Caki2 (cell line): Measurements from ENCODE around the gene MORF4L1. TPM values are rescaled to one million over a fixed set of nuclear protein-coding genes. Genes with fewer than 3 reads are reported as not detected.
A peak's percentile ranks its signal among the peaks of the same experiment; 100 is the strongest.
"Not testable (repeated sequence)": the region's sequence is repeated elsewhere in the genome, so short reads cannot be mapped to it uniquely, and the experiment has no call there.

ENCODE experiments used
- DNase-seq: peaks from one replicate; pipeline ENCODE4 v3.0.0-alpha.2; 2015; ENCODE audit warnings: low read depth
- in situ Hi-C: cut with HindIII; loops from 2 replicates; pipeline ENCODE4 v1.10.0; 2016; ENCODE audit warnings: low sequenced_read_pairs, low pct_unique_long_range_greater_than_20kb, mixed read lengths
- total RNA-seq: library from RNA; depleted of rRNA; stranded (reverse); fragments of >200 nt; shearing (Covaris generic); gene quantifications from 2 replicates; pipeline ENCODE4 v1.2.3, GENCODE V29; 2014; ENCODE audit warnings: low replicate concordance

The MORF4L1 gene
- total RNA-seq, 1 experiment from 2014 or later, result 373 TPM

- in situ Hi-C loops, result no loop called here
- DNase-seq, result no peak
Observed at GRCh38 chr15:78916088-78916487, 43.4 kb downstream of the MORF4L1 start.

GRCh38 chr15:78917888-78918287 lies 45.2 kb downstream of the MORF4L1 start:
- in situ Hi-C loops, result no loop called here
- DNase-seq, result no peak

DNA sequence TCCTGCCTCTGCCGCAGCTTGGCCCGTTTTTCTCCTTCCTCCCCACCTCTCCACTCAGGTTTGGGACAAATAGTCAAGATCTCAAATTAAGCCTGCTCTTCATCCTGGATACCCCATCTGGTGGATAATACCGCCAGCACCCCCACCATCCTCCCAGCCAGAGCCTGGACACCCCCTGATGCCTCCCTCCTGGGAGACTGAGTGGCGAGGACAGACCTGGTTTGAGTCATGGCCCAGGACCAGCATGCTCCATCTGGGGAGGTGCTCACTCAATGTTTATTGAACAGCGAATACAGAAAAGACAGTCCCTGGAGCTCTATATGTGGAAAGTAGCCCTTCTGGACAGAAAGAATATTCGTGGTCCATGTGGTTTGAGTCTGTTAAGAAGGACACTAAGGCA lies 48.8 kb downstream of the MORF4L1 start:
- in situ Hi-C loops, result no loop called here
- no peak for DNase-seq

GRCh38 chr15:78921940-78922339 lies 49.2 kb downstream of the MORF4L1 start:
- no peak for DNase-seq
- in situ Hi-C loops, result no loop called here

DNA sequence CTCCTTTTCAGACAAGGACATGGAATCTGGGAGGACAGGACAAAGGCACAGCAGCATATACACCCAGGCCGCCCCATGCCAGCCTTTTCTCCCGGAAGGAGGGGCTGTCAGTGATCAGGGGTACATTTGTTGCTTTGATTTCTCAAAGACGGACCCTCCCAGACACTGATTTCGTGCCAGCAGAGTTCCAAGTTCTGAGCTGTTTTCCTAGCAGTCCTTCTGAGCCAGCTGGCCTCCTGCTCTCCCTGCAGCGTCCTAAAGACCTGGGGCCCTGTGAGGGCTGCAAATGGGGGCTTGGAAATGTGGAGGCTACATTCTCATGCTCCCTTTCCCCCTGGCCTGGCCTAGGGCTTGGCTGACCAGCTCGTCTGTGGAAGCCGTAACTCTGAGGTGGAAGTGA lies 49.8 kb downstream of the MORF4L1 start:
- DNase-seq, result no peak
- in situ Hi-C loops, result no loop called here

DNA sequence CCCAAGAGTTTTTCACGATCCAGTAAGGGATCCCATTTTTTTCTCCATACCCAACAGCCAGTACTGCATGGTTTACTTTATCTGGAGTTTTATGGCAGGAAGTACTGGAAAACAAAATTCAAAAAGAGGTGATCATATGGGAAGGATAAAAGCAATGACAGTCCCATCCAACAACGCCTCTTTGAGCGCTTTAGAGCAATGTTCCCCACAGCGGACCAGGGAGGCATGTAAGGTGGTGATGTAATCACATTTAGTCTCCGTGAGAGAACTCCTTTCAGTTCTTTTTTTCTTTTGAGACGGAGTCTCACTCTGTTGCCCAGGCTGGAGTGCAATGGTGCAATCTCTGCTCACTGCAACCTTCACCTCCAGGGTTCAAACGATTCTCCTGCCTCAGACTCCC lies 50.3 kb downstream of the MORF4L1 start:
- no peak for DNase-seq
- in situ Hi-C loops, result no loop called here

DNA sequence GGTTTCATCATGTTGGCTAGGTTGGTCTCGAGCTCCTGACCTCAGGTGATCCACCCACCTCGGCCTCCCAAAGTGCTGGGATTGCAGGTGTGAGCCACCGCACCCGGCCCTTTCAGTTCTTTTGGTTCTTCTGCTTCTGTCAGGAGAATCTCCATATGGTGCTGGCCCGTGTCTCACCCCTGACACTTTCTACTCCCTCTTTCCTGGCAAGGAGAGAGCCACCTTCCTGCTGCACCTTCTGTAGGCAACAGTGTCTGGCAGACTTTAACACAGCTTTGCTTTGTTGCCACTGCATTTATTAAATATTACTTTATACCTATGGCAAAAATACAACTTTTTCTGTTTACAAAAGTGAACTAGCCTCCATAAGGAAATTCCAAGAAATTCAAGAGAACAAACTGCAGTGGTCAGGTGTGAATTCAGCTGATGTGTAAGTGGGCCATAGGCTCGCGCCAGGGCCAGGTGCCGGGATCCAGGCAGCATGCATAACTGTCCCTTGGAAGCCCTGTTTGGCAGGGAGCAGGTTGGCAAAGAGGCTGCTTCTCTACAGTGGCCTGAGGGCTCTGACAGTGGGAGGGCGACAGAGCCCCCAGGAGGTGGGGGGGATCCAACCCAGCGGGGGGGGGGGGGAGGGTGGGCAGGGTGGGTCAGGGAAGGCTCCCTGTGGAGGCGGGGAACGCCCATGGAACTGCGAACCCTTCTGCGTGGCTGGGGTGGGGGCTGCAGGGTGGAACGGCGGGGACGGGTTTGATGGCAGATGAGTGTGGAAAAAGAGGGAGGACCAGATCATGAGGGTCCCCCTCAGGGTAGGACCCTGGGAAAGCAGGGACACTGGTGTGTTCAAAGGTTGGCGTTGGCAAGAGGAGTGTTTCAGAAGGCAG lies 51.0 kb downstream of the MORF4L1 start:
- DNase-seq, result no peak
- in situ Hi-C loops, result no loop called here

DNA sequence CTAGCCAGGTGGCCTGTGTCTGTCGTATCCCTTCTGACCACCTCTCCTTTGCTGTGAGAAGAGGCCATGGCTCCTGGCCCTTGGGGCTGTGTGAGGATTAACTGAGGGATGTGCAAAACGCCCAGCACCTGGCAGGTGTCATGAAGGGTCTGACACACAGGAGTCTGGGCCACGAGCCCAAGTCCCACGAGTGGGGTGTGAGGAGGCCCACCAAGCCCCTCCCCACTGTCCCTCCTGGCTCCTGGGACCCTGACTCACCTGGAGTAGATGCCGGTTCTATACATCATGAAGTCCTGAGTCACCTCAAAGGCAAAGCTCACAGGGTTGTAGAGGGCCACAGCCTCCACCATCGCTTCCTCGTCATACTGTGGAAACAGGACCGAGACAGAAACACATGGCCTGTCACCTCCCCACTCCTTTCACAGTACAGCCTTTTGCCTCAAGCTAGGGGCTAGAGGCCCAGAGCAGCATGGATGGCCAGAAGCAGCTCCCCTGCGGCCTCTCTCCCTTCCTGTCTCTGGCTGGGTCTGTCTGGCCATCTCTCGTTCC lies 52.5 kb downstream of the MORF4L1 start:
- DNase-seq, result no peak
- in situ Hi-C loops, result no loop called here

GRCh38 chr15:78925956-78926743 lies 53.5 kb downstream of the MORF4L1 start:
- DNase-seq, result no peak
- in situ Hi-C loops, result no loop called here

DNA sequence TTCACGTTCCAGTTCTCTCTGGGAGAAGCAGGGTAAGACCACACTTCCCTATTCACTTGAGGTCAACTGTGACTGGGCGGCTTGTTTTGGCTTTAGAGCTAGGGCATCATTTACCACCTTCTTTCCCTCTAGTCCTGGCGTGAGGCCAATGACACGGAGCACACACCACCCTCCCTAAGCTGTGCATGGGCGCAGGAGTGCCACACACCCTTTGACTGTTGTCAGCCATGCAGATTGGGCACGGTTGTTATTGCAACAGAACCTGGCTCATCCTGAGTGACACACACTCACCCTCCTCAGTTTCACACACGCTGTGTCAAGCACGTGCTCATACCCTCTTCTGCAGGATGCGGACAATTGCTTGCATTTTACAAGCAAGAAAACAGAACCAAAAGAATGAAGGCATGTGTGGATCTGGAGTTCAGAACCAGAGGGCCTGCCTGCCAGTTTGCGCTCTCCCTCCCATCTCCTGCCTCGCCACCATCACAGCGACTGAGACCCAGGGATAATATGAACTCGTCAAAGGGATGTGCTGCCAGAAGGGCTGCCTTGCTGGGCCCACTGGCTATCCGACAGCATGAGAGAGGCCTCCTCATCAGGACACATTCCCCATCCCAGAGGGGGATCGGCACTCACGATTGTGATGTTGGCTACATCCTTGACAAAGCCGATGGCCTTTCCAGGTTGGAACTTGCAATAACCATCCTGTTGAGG lies 54.5 kb downstream of the MORF4L1 start:
- in situ Hi-C loops, result no loop called here

DNA sequence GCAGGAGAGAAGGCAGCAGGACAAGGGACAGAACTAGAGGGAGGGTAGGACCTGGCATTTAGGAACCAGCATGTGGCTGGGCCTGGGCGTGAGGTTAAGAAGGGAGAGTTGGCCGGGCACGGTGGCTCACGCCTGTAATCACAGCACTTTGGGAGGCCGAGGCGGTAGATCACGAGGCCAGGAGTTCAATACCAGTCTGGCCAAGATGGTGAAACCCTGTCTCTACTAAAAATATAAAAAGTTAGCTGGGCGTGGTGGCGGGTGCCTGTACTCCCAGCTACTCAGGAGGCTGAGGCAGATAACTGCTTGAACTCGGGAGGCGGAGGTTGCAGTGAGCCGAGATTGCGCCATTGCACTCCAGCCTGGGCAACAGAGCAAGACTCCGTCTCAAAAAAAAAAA lies 55.5 kb downstream of the MORF4L1 start:
- in situ Hi-C loops, DNase-seq: not testable (repeated sequence)

More for the DNA sequence above, 54.5 kb downstream of the MORF4L1 start:
- DNase-seq, result no peak

GRCh38 chr15:78928616-78929093 lies 56.0 kb downstream of the MORF4L1 start:
- no peak for DNase-seq
- in situ Hi-C loops, result no loop called here

- no peak for DNase-seq
- in situ Hi-C loops, result no loop called here
Observed at GRCh38 chr15:78929536-78930264, 57.0 kb downstream of the MORF4L1 start.

- in situ Hi-C loops, result no loop called here
- DNase-seq, result peak; percentile 83
Observed at GRCh38 chr15:78930577-78931388, 58.1 kb downstream of the MORF4L1 start.

- no peak for DNase-seq
- in situ Hi-C loops, result no loop called here
Observed at GRCh38 chr15:78931439-78932257, 59.0 kb downstream of the MORF4L1 start.

DNA sequence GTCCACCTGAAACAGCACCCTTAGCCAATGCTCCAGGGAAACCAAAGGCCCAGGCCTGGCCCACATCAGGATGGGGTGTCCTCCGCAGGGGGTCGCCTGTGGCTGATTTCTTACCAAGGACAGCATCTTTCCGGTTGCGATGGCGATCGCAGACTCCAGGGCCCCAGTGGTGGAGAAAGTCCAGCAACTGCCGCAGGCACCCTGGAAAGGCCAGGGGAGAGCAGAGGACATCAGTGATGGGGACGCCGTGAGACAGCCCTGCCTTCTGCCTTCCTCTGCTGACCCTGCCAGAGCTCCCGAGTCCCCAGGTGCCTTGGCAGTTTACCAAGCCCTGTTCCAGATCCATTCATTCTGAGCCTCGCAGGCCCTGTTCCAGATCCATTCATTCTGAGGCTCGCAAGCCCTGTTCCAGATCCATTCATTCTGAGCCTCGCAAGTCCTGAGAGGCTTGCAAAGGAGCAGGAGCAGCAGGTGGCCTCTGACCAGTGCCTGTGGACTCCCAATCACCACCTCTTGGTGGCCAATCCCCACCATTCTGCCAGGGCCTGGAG lies 59.6 kb downstream of the MORF4L1 start:
- no peak for DNase-seq
- in situ Hi-C loops, result no loop called here
